GM19238 (cell line): ENCODE measurements around the gene HBE1.

ENCODE experiments used
- DNase-seq: peaks from one replicate; pipeline ENCODE4 v3.0.0; 2011; ENCODE audit warnings: low spot score; ENCODE audit not compliant: insufficient read length

Gene HBE1

GRCh38 chr11:5234381-5234834 lies 35.3 kb downstream of the HBE1 start, which contains the start of gene HBD:
Gene HBD (minus strand): TSS chr11:5234483. CDS start chr11:5234433, 50 bp downstream.
- peak; percentile 7 for DNase-seq

GRCh38 chr11:5233307-5233706 lies 36.4 kb downstream of the HBE1 start:
- DNase-seq, result no peak

GRCh38 chr11:5232821-5233220 lies 36.9 kb downstream of the HBE1 start:
- no peak for DNase-seq

GRCh38 chr11:5232176-5232575 lies 37.6 kb downstream of the HBE1 start:
- no peak for DNase-seq

- no peak for DNase-seq
Observed at GRCh38 chr11:5231111-5231510, 38.6 kb downstream of the HBE1 start.

- DNase-seq, result no peak
Observed at GRCh38 chr11:5230266-5230665, 39.5 kb downstream of the HBE1 start.

GRCh38 chr11:5229796-5230195 lies 39.9 kb downstream of the HBE1 start:
- DNase-seq, result no peak

GRCh38 chr11:5229356-5229755 lies 40.4 kb downstream of the HBE1 start:
- no peak for DNase-seq

GRCh38 chr11:5228124-5228523 lies 41.6 kb downstream of the HBE1 start:
- no peak for DNase-seq

- no peak for DNase-seq
Observed at GRCh38 chr11:5227681-5228080, 42.1 kb downstream of the HBE1 start.

- no peak for DNase-seq
Observed at GRCh38 chr11:5226732-5227310, 42.9 kb downstream of the HBE1 start, which contains the start of gene HBB. Gene HBB (minus strand): TSS chr11:5227071. CDS start chr11:5227021, 50 bp downstream.

- no peak for DNase-seq
Observed at GRCh38 chr11:5225480-5225871, 44.3 kb downstream of the HBE1 start.

GRCh38 chr11:5224538-5225479 lies 44.9 kb downstream of the HBE1 start:
- DNase-seq, result no peak

GRCh38 chr11:5223686-5224085 lies 46.1 kb downstream of the HBE1 start:
- no peak for DNase-seq

- DNase-seq, result no peak
Observed at GRCh38 chr11:5223146-5223545, 46.6 kb downstream of the HBE1 start.
